Suppressor macrophage treated with lipopolysaccharide for 1 hour (primary cell): ENCODE measurements around the gene MAMSTR.
"Not testable (repeated sequence)": the region's sequence is repeated elsewhere in the genome, so short reads cannot be mapped to it uniquely, and the experiment has no call there.

Experiments
- DNase-seq, 3 donors: peaks; one replicate each; pipeline ENCODE4 v3.0.0-alpha.2; 2020 to 2022

The MAMSTR gene

DNA sequence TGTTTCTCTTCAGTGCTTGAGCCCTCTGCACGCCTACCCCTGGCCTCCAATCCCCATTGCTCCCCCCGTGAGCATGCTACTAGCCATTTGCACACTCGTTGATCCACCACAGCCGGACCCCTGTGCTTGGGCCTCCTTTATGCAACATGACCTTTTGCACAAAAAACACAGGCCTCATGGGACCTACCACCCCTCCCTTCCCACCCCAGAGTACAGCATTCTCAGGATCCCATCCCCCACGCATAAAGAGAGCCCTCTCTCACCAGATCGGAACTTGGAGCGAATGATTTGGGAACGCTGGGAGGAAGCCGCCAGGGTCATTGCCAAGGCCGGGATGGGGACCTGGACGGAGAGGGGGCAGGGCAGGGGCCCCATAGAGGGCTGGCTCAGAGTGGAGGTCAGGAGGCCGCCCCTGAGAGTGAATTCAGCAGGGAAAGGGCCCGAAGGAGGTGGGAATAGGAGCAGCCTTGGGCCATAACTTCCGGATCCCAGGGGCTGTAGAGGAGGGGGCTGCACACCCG, 754 bp downstream of the MAMSTR start:
- DNase-seq: no peak

DNA sequence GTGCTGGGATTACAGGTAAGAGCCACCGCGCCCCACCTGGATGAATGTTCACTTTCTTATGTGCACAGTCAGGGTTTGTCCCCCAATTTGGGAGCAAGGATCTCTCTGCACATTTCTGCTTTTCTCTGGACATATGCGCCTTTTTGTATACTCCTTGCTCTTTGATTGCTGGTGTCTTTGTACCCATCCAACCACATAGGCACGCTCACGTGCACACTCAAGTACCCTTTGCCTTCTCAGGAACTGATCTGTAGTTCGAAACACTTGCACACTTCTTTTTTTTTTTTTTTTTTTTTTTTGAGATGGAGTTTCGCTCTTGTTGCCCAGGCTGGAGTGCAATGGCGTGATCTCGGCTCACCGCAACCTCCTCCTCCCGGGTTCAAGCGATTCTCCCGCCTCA, 1.4 kb downstream of the MAMSTR start:
- not testable (repeated sequence) for DNase-seq

DNA sequence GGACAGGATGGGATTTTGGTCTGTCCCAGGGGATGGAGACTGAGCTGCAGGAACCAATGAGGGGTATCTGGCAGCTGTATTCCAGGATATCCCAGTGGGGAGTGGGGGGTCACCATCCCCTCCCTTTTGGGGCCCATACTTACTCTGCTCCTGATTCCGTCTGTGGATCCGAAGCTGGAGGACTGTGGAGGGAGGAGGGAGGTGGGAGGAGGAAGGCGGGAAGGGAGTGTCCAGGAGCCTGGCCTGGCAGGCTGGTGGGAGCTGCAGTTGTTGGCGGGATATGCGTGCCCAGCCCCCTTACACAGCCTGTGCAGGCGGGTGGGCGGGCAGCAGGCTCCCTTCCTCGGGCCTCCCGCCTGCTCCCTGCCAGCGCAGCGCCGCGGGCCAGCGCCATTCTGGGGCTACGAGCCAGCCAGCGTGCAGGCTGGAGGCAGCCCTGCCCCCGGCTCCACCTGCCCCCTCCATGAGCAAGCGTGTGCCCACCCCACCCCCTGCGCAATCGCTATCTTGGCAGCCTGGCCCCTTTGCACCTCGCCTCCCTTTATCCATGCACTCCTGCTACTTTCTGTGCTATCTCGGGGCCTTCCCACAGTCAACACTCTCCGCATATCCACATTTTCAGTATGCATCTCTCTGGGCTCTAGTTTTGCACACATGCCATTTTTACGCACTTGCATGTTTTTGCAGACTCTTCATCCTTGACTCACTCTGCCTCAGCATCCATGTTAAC, 2.8 kb downstream of the MAMSTR start:
- no peak for DNase-seq

DNA sequence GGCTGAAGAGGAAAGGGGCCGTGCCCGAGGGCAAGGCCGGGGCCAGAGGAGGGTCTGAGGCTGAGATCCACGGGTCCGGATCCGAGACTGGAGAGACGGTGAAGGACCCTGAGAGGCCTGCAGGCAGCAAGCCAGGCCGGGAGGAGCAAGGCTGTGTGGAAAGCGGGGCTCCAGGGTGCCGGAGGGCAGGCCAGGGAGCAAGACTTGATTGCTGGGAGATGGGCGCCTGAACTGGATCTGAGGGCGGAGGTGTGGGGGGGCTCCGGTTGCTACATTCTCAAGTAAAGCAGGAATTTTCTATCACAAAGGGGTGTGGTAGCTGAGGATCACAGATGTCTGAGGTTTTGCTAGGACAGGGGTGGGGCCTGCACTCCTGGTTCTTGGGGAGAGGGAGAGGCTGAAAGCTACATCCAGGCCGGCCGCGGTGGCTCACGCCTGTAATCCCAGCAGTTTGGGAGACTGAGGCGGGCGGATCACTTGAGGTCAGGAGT, 3.8 kb downstream of the MAMSTR start:
- no peak for DNase-seq

- DNase-seq: no peak
Measured at GRCh38 chr19:48714759-48715675, 4.5 kb downstream of the MAMSTR start.

GRCh38 chr19:48713864-48714755, 5.4 kb downstream of the MAMSTR start:
- peak; percentile 99 to 100 (median 100) for DNase-seq

GRCh38 chr19:48713041-48713863, 6.3 kb downstream of the MAMSTR start:
- DNase-seq: peak in 1 of 3 donors; percentile 16

DNA sequence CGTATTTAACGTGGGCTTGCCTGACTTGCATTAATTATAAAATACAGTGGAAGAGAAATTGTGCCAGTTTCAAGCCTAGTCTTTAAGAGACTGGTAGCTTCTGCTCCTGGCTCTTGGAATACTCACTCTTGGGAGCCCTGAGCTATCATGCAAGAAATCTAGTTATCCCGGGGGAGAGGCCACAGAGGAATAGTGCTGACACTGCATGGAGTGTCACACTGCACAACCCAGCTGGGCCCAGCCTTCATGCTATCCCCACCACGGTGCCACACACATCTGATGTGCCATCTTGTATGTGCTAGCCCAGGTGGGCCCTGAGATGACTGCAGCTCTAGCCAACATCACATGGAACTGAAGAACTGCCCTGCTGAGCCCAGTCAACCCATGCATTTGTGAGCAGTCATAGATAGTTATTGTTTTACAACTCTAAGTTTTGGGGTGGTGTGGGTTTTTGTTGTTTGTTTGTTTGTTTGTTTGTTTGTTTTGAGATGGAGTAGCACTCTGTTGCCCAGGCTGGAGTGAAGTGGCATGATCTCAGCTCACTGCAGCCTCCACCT, 8.3 kb downstream of the MAMSTR start:
- no peak for DNase-seq

GRCh38 chr19:48708471-48708870, 11.1 kb downstream of the MAMSTR start:
- DNase-seq: no peak

DNA sequence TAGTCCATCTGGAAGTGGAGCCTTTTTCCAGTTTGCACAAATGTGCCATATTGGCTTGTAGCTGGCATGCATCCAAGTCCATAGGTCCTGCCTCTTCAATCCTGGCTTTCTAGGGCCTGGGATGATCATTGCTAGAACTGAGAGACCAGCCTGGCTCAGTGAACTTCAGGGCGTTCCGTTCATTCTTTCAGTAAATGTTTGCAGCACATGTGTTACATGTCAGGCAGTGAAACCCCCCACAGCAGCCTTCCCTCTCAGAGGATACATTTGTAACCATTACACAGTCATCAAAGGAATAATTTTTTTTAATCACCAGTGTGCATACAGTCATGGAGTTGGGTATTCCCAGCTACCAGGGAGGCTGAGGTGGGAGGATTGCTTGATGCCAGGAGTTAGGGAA, 14.1 kb downstream of the MAMSTR start:
- DNase-seq: no peak

GRCh38 chr19:48703316-48703715, 16.2 kb downstream of the MAMSTR start:
- DNase-seq: no peak

DNA sequence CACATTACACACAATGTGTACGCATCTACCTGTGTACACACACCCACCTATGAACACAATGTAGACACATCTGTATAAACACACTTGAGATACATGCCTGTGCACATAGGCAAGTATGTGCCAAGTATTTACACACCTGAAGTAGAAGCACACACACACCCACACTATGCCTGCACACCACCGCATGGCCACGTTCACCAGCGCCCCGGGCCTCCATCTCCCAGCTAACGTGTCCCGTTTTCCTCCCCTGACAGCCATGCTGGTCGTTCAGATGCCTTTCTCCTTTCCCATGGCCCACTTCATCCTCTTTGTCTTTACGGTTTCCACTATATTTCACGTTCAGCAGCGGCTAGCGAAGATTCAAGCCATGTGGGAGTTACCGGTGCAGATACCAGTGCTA, 16.8 kb downstream of the MAMSTR start:
- DNase-seq: no peak

DNA sequence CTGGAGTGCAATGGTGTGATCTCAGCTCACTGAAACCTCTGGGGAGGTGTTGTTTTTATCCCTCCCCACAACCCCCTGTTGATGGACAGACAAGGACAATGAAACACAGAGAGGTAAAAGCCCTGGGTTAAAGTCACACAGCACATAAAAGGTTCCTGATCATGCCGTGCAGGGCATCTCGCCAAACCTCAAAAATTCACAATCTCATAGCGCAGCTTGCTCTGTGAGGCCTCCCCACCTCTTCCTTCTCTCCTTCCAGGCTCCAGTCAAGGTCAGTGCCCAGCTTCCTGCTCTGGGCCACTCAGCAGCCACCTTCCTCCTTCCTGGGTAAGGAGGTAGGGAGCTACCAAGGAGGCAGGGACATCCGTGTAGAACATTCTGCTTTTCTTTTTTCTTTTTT, 21.5 kb downstream of the MAMSTR start:
- DNase-seq: no peak

DNA sequence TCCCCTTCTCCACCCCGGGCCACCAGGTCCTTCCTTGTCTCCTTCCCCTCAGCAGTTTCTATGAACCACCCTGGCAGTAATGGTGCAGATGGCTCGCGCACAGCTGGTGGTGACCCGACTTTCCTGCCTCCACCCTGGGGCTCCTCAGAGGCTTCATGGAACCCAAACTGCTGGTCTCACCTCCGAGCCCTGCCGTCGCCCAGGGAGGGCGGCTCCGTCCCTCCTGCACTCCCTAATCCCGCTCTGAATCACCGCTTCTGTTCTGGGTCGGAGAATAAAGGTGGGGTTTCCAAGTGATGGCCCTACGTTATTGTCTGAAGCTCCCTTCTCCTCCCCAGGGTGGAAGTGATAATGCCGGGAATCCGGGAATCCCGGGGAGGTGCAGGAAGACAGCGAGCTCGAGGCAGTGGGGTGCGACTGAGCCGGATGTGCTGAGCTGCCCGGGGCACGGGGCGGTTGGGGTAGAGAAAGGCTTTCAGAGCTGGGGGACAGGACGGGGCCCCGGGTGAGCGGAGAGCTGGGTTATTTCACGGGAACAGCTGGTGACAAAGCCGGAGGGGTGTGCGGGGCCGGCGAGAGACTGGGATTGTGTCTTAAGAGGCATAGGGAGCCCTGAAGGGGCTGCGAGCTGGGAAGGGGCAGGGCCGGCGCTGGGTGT, 23.0 kb downstream of the MAMSTR start:
- DNase-seq: peak in 1 of 3 donors; percentile 23

DNA sequence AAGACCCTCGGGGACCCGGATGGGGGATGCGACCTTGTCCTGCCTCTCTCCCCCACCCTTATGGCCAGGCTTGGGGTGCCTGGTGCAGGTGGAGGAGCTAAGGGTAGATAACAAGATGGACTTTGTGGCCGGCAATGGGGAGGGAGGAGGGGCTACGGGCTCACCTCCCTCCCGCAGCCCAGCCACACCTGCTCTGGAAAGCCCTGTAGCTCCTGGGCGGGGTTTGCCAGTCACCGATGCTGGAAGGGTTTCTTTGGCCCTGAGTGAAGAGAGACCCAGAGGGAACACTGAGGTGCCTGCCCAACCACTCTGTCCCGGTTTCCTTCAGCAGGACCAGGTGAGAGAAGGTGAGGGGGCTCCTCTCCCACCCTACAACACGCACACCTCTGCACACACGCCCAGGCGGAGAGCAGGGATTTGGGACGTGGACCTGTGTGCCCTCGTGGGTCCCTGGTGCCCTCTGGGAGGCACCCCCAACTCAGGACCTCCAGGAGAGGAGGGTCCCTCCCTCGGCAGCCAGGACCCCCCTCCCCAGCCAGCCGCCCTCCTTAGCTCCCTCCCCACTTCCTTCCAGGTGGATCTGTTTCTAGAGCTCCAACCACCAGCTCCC, 23.7 kb downstream of the MAMSTR start, which contains the start of gene FUT2:
FUT2 (plus strand) TSS at position 229 of the 610 bp plus-strand sequence. CDS start 6,986 bp downstream, outside the sequence.
- no peak for DNase-seq

DNA sequence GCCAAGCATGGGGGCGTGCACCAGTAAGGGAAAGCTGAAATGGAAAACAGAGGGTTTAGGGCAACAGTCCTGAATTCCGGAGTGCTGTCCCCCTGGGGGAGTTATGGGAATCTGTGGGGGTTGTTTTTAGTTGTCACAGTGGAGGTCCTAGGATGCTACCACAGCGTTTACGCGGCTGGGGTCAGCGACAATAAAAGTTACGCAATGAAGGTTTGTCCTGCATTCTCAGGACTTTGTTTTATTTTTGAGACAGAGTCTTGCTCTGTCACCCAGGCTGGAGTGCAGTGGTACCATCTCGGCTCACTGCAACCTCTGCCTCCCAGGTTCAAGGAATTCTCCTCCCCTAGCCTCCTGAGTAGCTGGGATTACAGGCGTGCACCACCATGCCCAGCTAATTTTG, 25.9 kb downstream of the MAMSTR start:
- not testable (repeated sequence) for DNase-seq

- DNase-seq: no peak
Measured at GRCh38 chr19:48689449-48689848, 30.1 kb downstream of the MAMSTR start.

DNA sequence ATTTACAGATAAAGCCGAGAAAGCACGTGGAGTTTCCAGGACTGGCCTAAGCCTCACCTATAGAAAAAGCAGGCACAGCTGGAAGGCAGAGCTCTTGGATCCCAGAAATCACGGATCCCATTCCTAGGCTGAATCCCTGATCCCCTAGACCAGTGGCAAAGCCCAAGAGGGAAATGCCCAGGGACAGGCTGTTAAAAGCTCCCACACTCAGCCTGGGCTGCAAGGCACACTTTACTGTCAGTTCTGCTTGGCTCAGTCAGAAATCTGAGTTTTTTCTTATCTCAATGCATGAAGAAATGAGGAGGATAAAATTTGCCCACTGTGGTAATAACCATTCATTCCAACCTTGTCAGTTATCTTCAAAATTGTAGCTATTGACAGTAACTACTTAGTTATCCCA, 31.7 kb downstream of the MAMSTR start:
- no peak for DNase-seq

- DNase-seq: not testable (repeated sequence)
Measured at GRCh38 chr19:48686637-48687036, 32.9 kb downstream of the MAMSTR start.

DNA sequence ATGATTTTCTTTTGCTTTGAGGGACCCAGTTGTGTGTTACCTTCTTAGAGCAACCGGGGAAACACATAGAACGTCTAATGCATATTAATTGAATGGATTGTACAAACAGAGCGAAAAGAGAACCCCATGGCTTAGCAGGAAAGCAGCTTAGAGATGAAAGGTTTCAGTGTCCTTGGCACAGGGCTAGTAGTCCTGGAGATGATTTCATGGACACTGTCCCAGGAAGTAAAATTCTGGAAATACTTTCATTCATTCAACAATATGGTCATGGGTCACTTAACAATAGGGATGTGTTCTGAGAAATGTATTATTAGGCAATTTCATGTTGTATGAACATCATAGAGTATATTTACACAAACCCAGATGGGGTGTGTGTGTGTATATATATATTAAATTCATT, 33.4 kb downstream of the MAMSTR start:
- DNase-seq: no peak
